ENCODE data around the gene DOC2B.
"Not testable (repeated sequence)": the region's sequence is repeated elsewhere in the genome, so short reads cannot be mapped to it uniquely, and the experiment has no call there.

The DOC2B gene

GRCh38 chr17:210402-210801 is 29.0 kb upstream of the DOC2B start:
- DNase-seq (ENCODE audit: low spot score): no peak

- DNase-seq (ENCODE audit: low spot score): no peak
Measured at GRCh38 chr17:208429-208828, 27.0 kb upstream of the DOC2B start.

- no peak for DNase-seq (ENCODE audit: low spot score)
Measured at GRCh38 chr17:207775-208174, 26.3 kb upstream of the DOC2B start.

- no peak for DNase-seq (ENCODE audit: low spot score)
Measured at GRCh38 chr17:206941-207560, 25.6 kb upstream of the DOC2B start.

- DNase-seq (ENCODE audit: low spot score): not testable (repeated sequence)
Measured at GRCh38 chr17:206484-206883, 25.0 kb upstream of the DOC2B start.

GRCh38 chr17:205817-206216 is 24.4 kb upstream of the DOC2B start:
- DNase-seq (ENCODE audit: low spot score): no peak

GRCh38 chr17:205148-205669 is 23.8 kb upstream of the DOC2B start:
- DNase-seq (ENCODE audit: low spot score): no peak

GRCh38 chr17:204427-205147 is 23.1 kb upstream of the DOC2B start:
- DNase-seq (ENCODE audit: low spot score): no peak

- DNase-seq (ENCODE audit: low spot score): no peak
Measured at GRCh38 chr17:202501-202951, 21.1 kb upstream of the DOC2B start.

- not testable (repeated sequence) for DNase-seq (ENCODE audit: low spot score)
Measured at GRCh38 chr17:201736-202135, 20.3 kb upstream of the DOC2B start.

- DNase-seq (ENCODE audit: low spot score): not testable (repeated sequence)
Measured at GRCh38 chr17:201257-201656, 19.8 kb upstream of the DOC2B start.

- DNase-seq (ENCODE audit: low spot score): no peak
Measured at GRCh38 chr17:200586-200985, 19.1 kb upstream of the DOC2B start.

GRCh38 chr17:199806-200545 is 18.5 kb upstream of the DOC2B start:
- no peak for DNase-seq (ENCODE audit: low spot score)

- DNase-seq (ENCODE audit: low spot score): no peak
Measured at GRCh38 chr17:199191-199604, 17.7 kb upstream of the DOC2B start.

- not testable (repeated sequence) for DNase-seq (ENCODE audit: low spot score)
Measured at GRCh38 chr17:198225-198624, 16.8 kb upstream of the DOC2B start.

- DNase-seq (ENCODE audit: low spot score): no peak
Measured at GRCh38 chr17:197352-197751, 15.9 kb upstream of the DOC2B start.

GRCh38 chr17:194828-195602 is 13.6 kb upstream of the DOC2B start:
- DNase-seq (ENCODE audit: low spot score): no peak

- no peak for DNase-seq (ENCODE audit: low spot score)
Measured at GRCh38 chr17:193841-194806, 12.7 kb upstream of the DOC2B start.

GRCh38 chr17:193426-193810 is 12.0 kb upstream of the DOC2B start:
- no peak for DNase-seq (ENCODE audit: low spot score)

GRCh38 chr17:192666-193425 is 11.4 kb upstream of the DOC2B start:
- no peak for DNase-seq (ENCODE audit: low spot score)
